HL-60 (cell line): Measurements from ENCODE around the gene BMERB1.
"Not testable (repeated sequence)": the region's sequence is repeated elsewhere in the genome, so short reads cannot be mapped to it uniquely, and the experiment has no call there.

Source experiments
- DNase-seq, 2 experiments: peaks; one replicate each; pipeline ENCODE4 v3.0.0-alpha.2; 2010 to 2020; ENCODE audit warnings: low read depth in 1 of 2, low spot score in 1 of 2
- H3K27ac ChIP-seq: fragments of 250-450 bp; sonication (Bioruptor Pico); replicated peaks from 2 replicates; pipeline ENCODE4 v1.5.1; 2020; ENCODE audit warnings: mild to moderate bottlenecking, moderate library complexity
- H3K27me3 ChIP-seq: fragments of 250-450 bp; sonication (Bioruptor Pico); 2 replicates; pipeline ENCODE4 v1.5.1; 2021; ENCODE audit warnings: mild to moderate bottlenecking, moderate library complexity; ENCODE audit not compliant: insufficient read depth, poor library complexity, severe bottlenecking
- H3K4me3 ChIP-seq: replicated peaks from 2 replicates; pipeline ENCODE4 v1.5.1; 2011; ENCODE audit warnings: mild to moderate bottlenecking, control low read depth, low read length; ENCODE audit not compliant: insufficient read depth
- CTCF ChIP-seq: IDR thresholded peaks from one replicate; pipeline ENCODE4 v1.5.1; 2011; ENCODE audit warnings: low read length, control low read depth, inconsistent platforms; ENCODE audit not compliant: insufficient read depth
- GABPA ChIP-seq: IDR thresholded peaks from 2 replicates; pipeline ENCODE4 v1.6.1; 2012; ENCODE audit warnings: low read depth
- POLR2AphosphoS5 ChIP-seq: IDR thresholded peaks from 2 replicates; pipeline ENCODE4 v1.6.1; 2012; ENCODE audit warnings: low read depth
- REST ChIP-seq: IDR thresholded peaks from 2 replicates; pipeline ENCODE4 v1.6.1; 2012; ENCODE audit warnings: low read depth; ENCODE audit not compliant: insufficient replicate concordance
- SPI1 ChIP-seq: IDR thresholded peaks from 2 replicates; pipeline ENCODE4 v1.6.1; 2012; ENCODE audit warnings: low read depth, mild to moderate bottlenecking, borderline replicate concordance

BMERB1 gene

GRCh38 chr16:15567823-15568222 lies 133.4 kb downstream of the BMERB1 start:
- no peaks in the 10 kb centered on the region for H3K27me3 ChIP-seq
- no peak overlapping the region for H3K4me3 ChIP-seq
- DNase-seq: no peak
- TF ChIP-seq REST: no peak
- no peak for TF ChIP-seq SPI1
- no peak for TF ChIP-seq POLR2AphosphoS5
- no peak for TF ChIP-seq GABPA
- TF ChIP-seq CTCF: no peak
- no peak overlapping the region for H3K27ac ChIP-seq

GRCh38 chr16:15570666-15571065 lies 136.3 kb downstream of the BMERB1 start:
- DNase-seq, H3K27ac ChIP-seq, H3K27me3 ChIP-seq, H3K4me3 ChIP-seq: not testable (repeated sequence)

GRCh38 chr16:15571557-15571956 lies 137.2 kb downstream of the BMERB1 start:
- no peak for DNase-seq
- Histone ChIP-seq H3K27me3 (no peaks in the 10 kb centered on the region), H3K4me3 (no peak overlapping the region), H3K27ac (no peak overlapping the region)
- TF ChIP-seq REST (no peak), GABPA (no peak), POLR2AphosphoS5 (no peak), SPI1 (no peak), CTCF (no peak)

DNA sequence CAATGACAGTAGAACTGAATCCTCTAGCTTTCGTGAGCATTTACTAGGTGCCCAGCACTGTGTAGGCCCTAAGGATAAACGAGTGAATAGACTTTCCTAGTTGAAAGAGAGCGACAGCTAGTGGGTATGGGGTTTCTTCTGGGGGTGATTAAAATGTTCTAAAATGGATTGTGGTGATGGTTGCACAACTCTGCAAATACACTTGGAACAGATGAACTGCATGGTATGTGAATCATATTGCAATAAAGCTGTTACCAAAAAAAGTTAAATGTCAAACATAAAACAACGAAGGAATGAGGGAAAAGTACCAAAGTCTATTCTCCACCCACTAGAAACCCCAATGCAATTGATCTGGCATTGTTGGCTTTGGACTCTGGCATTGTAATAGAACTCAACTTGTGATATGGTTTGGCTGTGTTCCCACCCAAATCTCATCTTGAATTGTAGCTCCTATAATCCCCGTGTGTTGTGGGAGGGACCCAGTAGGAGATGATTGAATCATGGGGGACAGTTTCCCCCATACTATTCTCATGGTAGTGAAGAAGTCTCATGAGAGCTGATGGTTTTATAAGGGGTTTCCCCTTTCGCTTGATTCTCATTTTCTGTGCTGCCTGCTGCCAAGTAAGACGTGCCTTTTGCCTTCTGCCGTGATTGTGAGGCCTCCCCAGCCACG lies 138.1 kb downstream of the BMERB1 start:
- no peak for TF ChIP-seq POLR2AphosphoS5
- TF ChIP-seq GABPA: no peak
- TF ChIP-seq REST: no peak
- no peak for TF ChIP-seq CTCF
- no peak for TF ChIP-seq SPI1
- no peak overlapping the region for H3K27ac ChIP-seq
- no peak overlapping the region for H3K4me3 ChIP-seq
- DNase-seq: peak in 1 of 2 experiments; percentile 33
- H3K27me3 ChIP-seq: no peaks in the 10 kb centered on the region
